HG03064 (cell line): Measurements from ENCODE around the gene ZBTB21.

Experiments
- ATAC-seq: cut with Tn5 transposase; IDR thresholded peaks from one replicate; pipeline ENCODE4 v1.9.1; 2021; ENCODE audit warnings: low read depth; ENCODE audit not compliant: unreplicated experiment

ZBTB21 gene

DNA sequence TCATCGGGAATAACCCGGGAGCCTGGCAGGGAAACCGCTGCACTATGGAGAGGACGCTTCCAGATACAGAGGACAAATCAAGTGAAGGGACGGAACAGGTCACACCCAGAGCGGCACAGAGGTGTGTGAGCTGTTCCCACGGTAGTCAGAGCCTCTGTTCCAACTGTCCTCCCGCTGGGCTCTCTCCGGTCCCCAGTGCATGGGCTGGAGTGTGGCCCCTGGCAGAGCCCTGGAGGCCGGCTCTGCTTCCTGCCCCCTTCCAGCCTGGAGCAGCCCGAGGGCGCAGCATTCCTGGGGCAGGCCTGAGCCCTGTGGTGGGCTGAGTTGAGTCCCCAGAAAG, 11.9 kb upstream of the ZBTB21 start:
- no peak for ATAC-seq

DNA sequence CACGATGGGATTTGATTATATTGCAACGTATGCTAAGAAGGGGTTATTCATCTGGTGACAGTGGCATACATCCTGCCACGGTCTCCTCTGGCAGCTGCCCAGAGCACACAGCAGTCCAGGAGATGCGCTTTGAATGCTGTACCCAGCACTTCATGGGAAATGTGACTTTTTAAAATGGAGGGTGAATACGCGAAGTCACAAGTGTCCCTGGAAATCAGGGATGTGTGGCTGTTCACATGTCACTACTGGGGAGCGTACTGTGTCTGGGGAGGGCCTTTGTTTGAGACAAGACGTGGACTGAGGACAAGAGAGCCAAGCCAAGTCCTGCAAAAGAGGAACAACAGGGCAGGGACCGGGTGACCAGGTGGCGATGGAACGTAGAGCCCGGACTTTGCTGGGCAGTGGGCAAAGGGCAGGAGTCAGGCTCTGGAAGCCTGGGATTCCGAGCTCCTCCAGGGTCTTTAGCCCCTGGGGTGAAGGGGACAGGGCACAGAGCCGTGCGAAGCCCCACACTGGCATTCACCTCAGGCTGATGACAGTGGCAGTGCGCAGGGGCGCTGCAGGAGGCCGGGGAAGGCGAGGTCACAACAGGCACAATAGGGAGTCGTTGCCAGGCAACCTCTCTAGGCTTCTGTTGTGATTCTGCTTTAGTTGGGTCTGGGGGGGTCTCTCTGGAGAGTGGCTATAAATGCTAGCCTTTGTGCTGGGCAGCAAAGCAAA, 11.4 kb upstream of the ZBTB21 start:
- no peak for ATAC-seq

DNA sequence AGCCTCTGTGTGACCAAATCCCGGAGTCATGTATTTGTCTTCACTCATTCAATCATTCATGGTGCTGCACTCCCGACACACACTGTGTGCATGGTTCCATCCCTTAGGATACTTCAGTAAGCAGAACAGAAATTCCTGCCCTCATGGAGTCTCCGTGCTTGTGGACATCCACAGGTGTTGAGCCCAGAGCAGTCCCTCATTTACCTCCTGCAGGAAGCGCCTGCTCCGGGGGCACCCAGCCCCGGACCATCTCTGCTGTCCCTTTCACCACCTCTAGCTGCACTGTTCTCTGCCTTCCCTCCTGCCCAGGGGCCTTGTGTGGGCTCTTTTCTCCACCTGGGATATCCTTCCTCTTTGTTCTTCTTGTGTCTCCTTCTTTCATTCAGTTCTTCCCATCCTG, 9.5 kb upstream of the ZBTB21 start:
- ATAC-seq = no peak

DNA sequence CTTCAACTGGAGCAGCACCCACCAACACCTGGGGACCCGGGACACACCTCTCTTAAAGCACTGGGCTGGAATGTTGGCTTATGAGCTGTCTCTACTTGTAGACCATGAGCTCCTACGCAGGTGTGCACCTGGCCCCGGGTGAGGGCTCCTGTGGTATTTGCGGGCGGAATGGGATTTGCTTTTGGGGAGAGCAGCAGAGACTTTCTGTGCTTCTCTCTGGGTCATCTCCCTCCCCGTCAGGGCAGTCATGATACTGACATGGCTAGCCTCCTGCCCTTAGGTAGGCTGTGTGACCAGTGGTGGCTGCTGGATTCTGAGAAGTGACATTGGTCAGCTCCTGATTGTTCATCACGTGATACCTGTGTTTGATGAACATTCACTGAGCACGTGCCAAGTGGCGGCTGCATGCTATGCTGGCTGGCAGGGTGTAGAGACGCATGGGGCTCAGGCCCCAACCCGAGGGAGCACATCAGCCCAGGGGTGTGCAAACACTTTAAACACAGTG, 9.0 kb upstream of the ZBTB21 start:
- no peak for ATAC-seq

DNA sequence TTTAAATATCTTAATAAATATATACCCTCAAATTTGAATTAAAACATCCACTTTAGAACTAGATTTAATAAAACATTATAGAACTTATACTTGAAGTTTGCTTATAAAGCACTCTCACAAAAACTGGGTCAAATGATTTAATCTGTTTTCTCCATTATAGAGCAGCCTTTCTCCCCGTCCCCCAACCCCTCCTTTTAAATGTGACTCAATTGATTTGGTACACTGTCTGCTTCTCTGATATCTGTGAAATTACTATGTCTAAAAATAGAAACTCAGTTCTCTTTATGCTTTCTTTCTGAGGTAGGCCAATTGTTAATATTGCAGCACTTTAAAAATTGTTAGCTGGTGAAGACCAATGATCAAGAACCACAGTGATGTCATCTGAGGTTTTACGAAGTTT, 6.9 kb upstream of the ZBTB21 start:
- no peak for ATAC-seq

DNA sequence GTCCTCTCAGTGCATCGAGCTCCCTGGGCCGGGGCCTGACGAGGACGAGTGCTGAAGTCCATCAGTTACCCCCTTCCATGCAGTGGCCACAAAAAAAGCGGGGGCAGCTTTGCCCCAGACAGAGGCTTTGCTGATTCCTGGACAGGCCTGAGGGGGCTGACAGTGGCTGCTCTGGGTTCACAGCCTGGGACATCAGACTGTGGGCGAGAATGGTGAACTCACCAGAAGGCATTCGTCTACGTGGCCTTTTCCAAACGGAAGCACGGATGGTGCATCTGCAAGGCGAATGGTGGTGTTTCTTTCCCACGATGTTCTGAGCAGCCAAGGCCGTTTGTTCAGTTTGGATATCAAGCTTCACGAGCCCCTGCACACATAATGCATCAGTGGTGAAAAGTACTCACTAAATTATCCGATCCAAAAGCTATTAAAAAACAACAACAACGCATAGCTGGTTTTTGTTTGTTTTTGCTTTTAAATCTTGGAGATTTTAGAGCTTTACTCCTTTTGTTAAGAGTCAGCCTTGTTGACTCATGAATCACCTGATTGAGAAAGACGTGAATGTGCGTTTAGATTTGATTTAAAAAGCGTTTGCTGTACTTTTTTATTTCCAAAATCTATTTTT, 6.3 kb upstream of the ZBTB21 start:
- no peak for ATAC-seq

DNA sequence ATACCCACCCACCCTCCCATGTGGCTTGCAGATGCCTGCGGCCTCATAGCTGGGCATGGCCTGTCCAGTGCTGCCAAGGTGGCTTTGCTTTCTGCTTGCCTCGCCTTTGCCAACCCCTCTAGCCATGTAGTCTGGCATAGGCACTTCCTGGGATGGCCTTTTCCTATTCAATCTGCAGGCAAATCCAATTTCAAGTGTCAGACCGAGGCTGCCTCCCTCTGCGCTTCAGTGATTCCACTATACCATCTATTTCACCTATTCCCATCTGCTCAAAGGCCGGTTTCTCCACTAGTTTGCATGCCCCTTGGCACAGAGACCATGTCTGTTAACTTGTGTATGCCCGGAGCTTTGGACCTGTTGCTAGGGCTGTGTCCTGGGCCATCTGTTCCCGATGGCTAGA, 3.8 kb upstream of the ZBTB21 start:
- ATAC-seq = no peak

DNA sequence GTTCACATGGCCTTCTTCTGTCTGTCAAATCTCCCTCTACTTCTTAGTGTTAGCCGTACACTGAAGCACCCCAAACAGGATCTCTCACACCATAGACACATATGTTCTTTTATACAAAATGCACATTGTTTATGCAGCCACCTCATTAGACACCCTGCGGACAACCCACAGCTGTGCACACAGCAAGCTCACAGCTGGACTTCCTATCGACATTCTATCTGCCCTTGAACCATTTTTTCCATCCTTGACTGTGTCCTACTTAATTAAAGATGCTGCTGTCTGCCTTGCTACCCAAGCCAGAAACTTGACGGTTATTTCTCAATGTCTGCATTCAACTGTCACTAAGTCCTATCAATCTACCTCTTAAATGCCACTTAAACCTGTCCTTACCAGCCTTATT, 3.2 kb upstream of the ZBTB21 start:
- no peak for ATAC-seq

DNA sequence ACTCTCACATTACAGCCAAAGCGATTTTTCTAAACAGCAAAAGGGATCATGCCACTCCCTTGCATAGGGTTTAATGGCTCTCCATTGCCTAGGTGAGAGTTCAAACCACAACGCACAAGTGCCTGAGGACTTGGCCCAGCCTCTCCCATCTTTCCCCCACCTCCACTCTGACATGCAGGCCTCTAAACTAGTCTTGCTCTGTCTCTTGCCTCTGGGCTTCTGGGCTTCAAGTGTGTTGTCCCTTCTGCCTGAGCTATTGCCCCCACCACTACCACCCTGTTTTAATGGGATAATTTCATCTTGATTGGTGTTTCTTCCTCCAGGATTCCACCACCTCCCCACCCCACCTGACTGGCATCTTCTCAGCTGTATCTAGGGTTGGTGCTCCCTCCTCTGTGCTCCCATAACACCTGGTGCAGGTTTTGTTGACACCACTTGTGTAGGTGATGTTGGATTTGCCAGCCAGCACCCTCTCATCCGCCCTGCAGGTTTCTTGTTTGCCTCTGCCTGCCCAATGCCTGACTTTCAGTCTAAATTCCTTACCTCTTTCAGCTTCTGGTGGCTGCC, 2.7 kb upstream of the ZBTB21 start:
- no peak for ATAC-seq

DNA sequence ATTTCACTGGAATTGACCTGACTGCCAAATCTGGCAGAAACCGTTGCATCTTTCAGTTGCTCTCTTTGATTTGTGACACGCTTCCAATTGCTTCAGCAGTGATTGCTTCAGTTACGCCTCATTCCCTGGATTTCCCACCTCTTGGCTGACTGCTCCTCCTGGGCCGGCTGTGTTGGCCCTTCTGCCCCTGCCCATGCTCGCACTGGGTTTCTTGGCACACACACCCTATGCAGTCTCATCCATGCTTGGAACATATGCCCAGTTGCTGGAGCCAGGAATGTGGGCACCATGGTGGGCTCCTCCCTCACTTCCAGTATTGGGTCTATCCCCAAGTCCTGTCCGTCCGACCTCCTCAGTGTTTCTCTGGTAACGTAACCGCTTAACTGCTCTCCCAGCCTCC, 2.2 kb upstream of the ZBTB21 start:
- no peak for ATAC-seq

DNA sequence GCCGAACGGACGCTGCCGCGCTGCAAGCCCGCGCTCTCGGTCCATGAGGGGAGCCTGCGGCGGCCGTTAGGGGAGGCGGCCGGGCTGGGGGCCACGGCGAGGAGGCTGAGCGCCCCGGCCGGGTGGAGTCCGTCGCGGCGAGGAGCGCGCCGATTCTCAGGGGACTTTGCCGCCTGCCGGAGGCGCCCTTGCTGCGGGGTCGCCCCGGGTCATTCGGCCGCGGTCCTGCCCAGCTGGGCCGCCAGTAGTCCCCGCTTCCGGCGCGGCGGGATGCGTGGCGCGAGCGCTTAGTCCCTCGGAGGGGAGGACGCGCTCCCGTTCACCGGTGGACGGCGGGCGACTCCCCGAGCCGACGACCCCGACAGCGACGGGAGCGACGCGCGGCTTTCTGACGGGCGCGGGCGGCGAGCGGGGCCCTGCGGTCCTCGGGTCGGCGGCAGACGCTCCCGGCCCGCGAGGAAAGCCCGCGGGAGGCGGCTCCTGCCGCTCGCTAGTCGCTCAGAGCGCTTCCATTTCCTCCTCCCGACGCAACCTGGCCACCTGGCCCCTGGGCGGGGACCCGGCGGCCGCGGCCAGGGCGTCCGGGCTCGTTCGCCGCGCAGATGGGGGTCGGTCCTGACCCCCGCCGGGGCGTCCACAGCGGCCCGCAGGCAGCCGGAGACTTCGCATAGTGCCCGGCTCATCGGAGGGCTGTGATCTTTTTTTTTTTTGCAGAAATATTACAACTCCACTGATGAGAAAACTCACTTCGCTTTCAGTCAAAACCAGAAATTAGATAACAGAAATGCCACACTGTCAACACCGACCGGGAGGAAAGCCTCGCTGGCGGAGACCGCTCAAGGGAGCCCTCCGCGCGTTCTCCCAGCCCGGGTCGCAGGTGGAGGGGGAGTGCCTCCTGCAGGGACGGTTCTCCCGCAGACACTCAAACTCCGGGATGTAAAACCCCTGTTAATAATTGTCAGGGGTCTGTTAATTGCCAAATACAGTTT, 641 bp upstream of the ZBTB21 start:
- ATAC-seq = no peak

DNA sequence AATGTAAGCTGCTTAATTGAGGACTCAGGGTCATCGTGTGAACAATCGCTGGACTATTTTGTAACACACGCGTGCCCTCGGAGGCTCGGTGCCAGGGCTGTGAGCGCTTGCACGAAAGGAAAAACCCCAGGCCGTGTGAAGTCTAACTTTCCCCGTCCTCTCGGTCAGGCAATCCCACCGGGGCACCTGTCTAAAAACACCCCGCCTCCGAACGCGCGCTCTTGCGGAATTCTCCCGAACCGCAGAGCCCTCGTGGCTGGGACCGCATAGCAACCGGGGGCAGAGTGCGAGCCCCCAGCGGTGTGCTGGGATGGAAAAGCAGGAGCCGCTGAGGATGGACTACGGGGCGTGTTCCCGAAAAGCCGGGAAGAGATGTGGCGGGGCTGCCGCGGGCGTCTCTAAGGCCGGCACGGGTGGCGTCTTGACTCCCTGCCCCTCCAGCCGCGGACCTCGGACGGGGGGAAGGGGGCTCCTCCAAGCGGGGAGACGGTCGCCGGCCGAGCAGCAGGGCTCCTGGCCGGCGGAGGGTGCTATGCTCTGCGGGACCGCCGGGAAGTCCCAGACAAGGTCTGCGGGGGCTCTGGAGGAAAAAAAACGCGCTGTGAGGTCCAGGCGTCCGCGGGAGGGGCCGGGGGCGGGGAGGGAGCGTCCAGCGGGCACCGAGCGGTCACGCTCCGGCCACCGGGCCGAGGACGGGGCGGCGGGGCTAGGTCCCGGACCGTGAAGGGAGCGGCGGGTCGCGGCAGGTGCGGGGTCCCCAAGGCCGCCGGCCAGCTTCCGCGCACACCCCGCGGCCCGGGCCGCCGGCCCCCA, 936 bp downstream of the ZBTB21 start:
- ATAC-seq = peak; percentile 27

DNA sequence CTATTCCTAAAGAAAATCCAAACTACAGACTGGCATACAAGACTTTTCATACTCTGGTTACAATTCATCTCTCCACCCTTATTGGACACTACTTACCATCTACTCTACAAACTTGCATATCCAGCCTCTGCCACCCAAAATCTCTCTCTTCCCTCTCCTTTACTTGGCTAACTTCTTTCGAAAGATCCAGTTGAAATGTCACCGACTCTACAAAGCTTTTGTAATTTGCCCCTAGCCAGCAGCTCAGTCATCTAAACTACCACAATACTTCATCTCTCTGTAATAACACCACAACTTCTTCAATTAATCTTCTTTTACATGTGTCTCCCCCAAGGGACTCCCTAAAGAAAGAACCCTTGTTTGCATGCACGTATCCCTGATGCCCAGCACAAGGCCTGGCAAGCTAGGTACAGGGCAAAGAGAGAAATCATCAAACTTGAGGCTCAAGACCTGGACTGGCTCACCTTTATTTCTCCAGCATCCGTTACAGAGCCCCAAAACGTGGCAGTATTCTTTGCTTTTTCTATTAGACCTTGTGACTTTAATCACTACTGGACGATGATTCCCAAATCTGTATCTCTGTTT, 2.7 kb downstream of the ZBTB21 start:
- ATAC-seq = no peak

DNA sequence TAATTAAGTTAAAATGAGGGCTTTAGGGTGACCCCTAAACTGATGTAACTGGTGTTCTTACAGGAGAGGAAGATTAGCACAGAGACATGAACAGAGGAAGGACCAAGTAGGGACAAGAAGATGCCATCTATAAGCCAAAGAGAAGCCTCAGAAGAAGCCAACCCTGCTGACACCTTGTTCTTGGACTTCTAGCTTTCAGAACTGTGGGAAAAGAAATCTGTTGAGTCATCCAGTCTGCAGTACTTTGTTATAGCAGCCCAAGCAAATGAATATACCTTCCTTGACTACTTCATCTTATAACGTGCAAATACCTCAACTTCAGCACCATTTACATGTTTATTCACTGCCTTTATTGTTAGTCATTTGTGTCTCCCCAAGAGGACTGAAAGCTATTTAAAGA, 3.4 kb downstream of the ZBTB21 start:
- ATAC-seq = no peak

DNA sequence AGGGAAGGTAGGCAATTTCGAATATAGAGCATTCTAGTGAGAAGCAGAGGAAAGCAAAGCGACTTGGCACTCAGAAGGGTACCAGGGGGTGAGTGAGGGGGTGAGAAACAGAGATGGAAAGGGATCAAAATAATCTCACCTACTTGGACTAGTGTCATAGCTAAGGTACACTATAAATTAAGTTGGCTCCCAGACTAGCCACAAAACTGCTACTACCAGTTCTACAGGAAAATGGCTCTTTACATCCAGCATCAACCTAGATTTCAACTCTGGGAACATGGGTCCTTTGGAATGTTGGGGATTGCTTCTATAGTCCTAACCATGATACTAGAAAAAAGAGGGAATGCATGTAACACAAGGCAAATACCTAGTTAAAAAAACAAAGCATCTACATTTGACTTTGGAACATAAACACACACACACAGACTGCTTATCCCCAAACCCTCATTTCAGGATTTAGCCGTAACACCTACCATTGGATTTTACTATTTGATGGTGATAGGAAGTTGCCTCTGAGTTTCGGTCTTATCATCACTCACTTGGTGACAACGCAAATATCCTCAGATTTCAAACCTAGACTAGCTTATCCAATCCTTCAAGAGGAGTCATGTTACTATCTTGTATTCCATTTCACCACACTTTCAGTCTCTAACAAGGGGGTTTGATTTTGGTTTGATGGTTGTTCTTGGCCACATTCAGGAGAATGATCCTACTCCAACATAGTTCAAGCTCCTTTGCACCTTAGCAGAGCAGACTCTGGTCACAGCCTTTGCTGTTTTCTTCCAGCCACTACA, 5.6 kb downstream of the ZBTB21 start:
- no peak for ATAC-seq

DNA sequence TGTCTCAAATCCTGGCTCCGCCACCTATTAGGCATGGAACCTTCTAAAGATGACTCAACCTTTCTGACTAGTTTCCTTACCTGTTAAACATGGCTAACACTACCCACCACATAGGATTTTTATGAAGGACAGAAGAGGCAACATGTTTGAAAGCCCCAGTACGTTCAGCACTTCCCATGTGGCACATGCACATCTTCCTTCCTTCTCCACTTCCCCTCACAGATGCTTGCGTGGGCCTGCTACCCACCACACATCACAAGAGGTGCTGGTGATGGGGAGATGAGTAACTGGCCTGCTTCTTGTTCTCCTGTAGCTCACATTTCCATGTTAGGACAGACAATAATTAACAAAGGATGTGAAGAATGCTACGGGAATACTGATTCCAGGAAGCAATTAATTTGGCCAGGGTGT, 7.1 kb downstream of the ZBTB21 start:
- no peak for ATAC-seq

DNA sequence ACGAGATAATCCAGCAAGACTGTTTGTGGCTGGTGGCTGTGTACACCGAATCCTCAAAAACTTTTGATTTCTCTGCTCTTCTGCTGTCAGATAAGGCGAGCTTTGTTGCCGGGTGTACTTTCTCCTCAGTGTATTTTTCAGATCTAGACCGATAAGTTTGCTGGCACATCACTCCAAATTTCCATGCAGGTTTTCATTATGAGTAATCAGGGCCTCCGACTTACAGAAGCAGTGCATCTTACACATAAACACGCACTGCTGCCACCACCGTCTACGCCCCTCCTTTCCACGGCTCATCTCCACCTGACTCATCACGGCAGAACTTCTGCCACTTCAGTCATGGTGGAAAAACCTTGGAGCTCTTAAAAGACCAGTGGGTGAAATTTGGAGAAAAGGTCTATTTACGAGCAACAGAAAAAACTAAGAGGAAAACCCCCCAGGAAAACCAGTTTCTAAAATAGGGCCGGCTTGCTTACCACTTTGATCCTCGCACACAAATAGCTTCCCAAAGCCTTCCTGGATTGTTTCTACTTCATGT, 7.7 kb downstream of the ZBTB21 start:
- peak; percentile 53 for ATAC-seq

DNA sequence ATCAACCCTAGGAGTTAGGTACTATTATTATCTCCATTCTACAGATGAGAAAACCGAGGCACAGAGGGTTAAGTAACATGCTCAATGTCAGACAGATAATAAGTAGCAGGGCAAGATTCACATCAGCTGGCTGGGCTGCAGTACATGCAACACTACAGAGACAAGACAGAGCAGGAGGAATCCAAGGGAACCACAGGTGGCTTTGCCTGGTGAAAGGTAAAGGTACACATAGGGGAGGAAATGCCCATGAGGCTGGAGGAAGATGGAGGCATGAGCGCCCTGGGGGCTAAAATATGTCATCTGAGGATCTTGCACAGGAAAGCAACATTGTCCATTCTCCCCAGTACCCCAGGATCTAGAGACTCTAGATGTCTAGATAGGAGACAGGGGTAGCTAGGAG, 8.4 kb downstream of the ZBTB21 start:
- no peak for ATAC-seq

DNA sequence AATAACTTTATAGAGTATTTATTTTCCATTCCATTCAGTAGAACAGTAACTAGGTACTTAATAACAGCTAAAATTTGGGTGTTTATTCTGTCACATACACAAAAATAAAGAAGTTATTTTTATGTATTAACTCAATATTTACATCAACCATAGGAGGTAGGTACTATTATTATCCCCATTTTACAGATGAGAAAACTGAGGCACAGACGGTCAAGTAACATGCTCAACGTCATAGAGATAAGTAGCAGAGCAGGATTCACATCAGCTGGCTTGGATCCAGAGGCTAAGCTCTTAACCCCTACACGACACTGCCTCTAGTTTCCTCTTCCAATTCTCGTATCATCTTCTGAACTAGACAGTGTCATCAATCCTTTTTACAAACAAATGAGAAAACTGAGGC, 9.3 kb downstream of the ZBTB21 start:
- ATAC-seq = no peak
